C4-2B (cell line): ENCODE measurements around the gene ALG5.

Experiments
- CTCF ChIP-seq: fragments of 450-650 bp; conservative IDR thresholded peaks from 2 replicates; pipeline ENCODE4 v1.5.1; 2017; ENCODE audit warnings: mild to moderate bottlenecking
- ZFX ChIP-seq: fragments of 450-650 bp; IDR thresholded peaks from 2 replicates; pipeline ENCODE4 v1.6.1; 2017

GRCh38 chr13:36910545-36910944, 88.6 kb downstream of the ALG5 start:
- TF ChIP-seq CTCF (no peak), ZFX (no peak)
